GM21515 (cell line): Measurements from ENCODE around the gene PLEKHN1.

Experiments used
- ATAC-seq: cut with Tn5 transposase; IDR thresholded peaks from one replicate; pipeline ENCODE4 v1.9.1; 2021; ENCODE audit not compliant: unreplicated experiment

PLEKHN1 gene

GRCh38 chr1:960363-961131, 5.7 kb upstream of the PLEKHN1 start, which contains the start of gene KLHL17:
Gene KLHL17, plus strand, starts transcription at chr1:960584. Its CDS starts 110 bp downstream, at chr1:960694.
- peak; percentile 38 for ATAC-seq

DNA sequence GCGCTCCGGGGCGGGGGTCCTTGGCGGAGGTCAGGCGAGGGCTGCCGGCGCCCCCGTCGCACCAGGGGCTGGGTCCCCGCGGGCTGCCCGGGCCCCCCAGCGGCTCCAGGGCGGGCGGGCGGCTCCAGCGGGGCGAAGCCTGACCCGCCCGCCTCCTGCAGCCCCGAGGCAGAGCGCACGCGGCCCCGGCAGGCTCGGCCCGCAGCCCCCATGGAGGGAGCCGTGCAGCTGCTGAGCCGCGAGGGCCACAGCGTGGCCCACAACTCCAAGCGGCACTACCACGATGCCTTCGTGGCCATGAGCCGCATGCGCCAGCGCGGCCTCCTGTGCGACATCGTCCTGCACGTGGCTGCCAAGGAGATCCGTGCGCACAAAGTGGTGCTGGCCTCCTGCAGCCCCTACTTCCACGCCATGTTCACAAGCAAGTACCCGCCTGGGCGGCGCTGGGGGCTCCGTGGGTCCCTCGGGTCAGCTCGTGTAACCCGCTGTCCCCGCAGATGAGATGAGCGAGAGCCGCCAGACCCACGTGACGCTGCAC, 5.1 kb upstream of the PLEKHN1 start:
- no peak for ATAC-seq

GRCh38 chr1:962381-963300, 3.6 kb upstream of the PLEKHN1 start:
- ATAC-seq: no peak

GRCh38 chr1:963301-963651, 3.0 kb upstream of the PLEKHN1 start:
- ATAC-seq: no peak

DNA sequence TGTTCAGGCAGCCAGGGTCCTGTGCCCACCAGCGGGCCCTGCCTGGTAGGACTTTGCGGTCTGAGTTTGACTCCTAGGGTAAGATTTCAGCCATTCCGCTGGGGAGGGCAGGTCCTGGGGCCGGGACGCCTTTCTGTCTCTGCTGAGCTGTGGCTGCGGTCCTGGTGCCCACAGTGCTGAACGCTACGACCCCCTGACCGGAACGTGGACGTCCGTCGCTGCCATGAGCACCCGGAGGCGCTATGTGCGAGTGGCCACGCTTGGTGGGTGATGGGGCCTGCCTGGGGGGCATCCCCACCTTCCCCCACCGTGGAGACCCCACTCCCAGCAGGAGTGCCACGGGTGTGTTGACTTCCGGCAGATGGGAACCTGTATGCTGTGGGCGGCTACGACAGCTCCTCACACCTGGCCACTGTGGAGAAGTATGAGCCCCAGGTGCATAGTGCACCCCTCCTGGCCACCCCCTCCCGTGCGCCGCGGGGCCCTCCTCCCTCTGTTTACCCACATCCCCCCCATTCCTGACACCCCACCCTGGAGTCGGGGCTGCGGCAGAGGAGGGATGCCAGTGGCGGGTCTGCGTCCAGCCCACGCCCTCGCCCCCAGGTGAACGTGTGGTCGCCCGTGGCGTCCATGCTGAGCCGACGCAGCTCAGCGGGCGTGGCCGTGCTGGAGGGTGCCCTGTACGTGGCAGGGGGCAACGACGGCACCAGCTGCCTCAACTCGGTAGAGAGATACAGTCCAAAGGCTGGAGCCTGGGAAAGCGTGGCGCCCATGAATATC, 2.3 kb upstream of the PLEKHN1 start:
- no peak for ATAC-seq

DNA sequence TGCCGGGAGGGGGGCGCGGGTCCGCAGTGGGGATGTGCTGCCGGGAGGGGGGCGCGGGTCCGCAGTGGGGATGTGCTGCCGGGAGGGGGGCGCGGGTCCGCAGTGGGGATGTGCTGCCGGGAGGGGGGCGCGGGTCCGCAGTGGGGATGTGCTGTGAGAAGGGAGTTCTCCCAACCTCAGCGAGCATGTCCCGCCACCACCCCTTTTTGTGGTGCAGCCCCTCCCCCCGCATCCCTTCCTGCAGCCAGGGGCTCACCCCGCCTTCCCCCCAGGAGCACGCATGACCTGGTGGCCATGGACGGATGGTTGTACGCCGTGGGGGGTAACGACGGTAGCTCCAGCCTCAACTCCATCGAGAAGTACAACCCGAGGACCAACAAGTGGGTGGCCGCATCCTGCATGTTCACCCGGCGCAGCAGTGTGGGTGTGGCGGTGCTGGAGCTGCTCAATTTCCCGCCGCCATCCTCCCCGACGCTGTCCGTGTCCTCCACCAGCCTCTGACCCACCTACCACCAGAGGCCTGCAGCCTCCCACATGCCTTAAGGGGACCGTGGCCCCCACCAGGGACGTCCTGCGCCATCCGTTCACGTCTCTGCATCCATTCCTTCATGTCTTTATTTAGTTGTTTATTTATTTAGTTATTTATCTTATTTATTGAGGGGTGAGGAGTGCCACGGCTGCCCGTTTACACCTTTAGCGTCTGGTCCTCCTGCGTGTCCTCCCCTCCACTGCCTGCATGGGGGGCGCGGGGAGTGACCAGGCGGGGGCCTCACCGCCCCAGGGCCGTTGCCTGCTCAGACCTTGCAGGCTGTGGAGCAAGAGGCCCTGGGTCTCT, 1.4 kb upstream of the PLEKHN1 start:
- no peak for ATAC-seq

DNA sequence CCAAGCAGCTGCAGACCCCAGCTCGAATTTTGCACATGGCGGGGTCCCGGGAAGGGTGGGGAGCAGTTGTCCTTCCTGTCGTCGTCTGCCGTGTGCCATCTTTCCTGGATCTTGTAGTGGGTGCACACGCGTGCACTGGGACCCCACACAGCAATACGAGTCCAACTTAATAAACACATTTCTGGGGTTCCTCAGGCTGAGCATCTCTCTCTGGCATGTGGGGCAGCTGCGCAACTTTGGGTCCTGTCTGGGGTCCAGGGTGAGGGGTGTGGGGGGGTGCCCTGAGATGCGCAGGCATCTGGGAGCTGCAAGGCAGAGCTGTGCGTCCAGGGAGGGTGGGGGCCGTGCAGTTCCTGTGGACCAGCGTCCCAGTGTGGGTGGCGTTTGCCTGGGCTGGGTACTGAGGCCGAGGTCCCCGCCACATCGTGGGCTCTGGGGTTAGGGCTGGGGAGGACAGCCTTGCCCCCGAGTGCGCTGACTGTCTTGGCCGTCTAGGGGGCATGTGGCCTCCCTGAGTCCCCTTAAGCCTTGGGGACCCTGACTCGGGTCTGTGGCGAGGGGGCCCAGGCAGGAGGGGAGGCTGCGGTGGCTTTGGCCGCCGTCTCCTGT, 652 bp upstream of the PLEKHN1 start:
- no peak for ATAC-seq

- peak; percentile 51 for ATAC-seq
These were observed 520 bp downstream of the PLEKHN1 start for GRCh38 chr1:966704-967300.

DNA sequence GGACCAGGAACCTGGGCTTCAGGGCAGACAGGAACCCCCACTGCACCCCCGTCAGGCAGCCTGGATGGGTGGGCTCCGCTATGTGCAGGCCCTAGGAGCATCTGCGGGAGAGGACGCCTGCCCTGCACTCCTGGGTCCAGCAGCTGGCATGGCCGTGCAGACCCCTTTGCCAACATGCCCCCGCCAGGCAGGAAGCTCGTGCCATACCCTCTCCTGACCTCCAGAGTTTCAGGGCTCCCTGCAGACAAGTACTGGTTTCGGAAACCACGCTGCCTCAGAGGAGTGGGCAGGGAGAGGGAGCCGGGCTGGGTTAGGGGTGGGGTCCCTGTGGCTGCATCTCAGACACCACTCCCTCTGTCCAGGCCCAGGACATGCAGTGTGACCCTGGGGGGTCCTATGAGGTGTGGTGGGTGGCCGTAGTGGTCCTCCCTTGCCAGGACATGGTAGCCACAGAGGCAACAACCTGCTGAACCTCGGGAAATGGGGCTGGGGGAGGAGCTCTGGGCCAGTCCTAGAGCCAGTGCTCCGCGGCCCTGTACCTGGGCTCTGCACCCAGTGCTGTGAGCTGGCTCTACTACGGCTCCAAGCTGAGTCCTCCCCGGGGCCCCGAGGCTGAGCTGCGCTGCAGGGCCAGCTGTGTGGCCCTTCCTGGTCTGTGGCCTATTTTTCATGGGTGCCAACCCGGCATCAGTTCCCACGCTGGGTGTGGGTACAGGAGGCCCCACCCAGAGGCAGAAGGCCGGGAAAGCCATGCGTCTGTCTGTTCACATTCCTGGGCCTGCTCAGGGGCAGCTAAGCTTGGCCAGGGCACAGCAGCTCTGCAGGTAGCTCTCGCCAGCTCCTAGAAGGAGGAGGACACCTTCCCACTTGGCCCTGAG, 1.4 kb downstream of the PLEKHN1 start:
- ATAC-seq: no peak

GRCh38 chr1:969260-969855, 3.1 kb downstream of the PLEKHN1 start:
- no peak for ATAC-seq

GRCh38 chr1:970242-970972, 4.1 kb downstream of the PLEKHN1 start:
- no peak for ATAC-seq

DNA sequence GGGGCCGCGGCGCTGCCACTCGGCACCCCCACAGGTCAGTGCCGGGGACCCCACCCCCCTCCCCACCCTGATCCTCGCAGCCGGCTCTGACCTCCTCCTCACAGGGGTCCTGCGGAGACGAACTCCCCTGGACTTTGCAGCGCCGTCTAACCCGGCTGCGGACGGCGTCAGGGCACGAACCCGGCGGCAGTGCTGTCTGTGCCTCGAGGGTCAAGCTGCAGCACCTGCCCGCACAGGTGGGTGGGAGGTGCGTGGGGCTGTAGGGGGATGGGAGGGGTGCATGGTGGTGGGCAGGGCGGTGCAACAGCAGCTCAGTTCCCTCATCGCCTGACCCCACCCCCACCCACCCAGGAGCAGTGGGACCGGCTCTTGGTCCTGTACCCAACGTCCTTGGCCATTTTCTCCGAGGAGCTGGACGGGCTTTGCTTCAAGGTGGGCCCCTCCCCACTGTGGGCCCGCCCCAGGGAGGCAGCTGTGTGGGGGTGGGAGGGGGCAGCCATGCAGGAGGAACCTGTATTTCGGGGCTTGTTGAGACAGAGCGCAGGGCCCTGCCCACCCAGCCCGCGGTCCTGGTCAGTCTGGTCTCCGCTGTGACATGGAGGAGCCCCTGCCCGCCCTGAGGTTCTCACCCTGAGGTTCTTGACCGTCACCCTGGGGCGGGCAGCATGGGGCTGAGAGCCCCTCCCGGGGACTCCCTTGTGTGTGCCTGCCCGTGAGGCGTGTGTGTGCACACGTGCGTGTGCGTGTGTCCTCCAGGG, 4.9 kb downstream of the PLEKHN1 start:
- no peak for ATAC-seq

- ATAC-seq: no peak
These were observed 5.6 kb downstream of the PLEKHN1 start for GRCh38 chr1:971751-972506.

- no peak for ATAC-seq
These were observed 6.6 kb downstream of the PLEKHN1 start for GRCh38 chr1:972726-973458.
